Panc1 (cell line): ENCODE measurements around the gene BRD3. TPM values are rescaled to one million over a fixed set of nuclear protein-coding genes. Genes with fewer than 3 reads are reported as not detected.

ENCODE experiments used
- ATAC-seq: fragments of 200-7000 bp; cut with Tn5 transposase; 2 replicates; pipeline ENCODE4 v1.9.1; 2020; ENCODE audit warnings: mild to moderate bottlenecking, moderate library complexity
- BruUV-seq: library from RNA; stranded (reverse); fragments of 400-500 nt; replicated peaks from 2 replicates; lab custom pipeline; 2021; lab: Mats Ljungman, UMichigan
- CTCF ChIA-PET: fragments of 300-600 bp; sonication (Branson Sonifier 250); formaldehyde crosslinking; loops from one replicate; lab custom pipeline; 2022; ENCODE audit warnings: antibody characterized with exemption; lab: Charles Lee
- POLR2A ChIA-PET: fragments of 300-600 bp; sonication (Branson Sonifier 250); formaldehyde crosslinking; loops from one replicate; lab custom pipeline; 2022; ENCODE audit warnings: antibody characterized with exemption; lab: Charles Lee
- DNase-seq: peaks from one replicate; pipeline ENCODE4 v3.0.0-alpha.2; 2010; ENCODE audit warnings: low read depth, low spot score
- H3K27ac ChIP-seq: 2 replicates; pipeline ENCODE4 v1.5.1; 2011; ENCODE audit warnings: mild to moderate bottlenecking, low read length, inconsistent platforms
- H3K27me3 ChIP-seq: fragments of 200-500 bp; sonication (Bioruptor generic); 2 replicates; pipeline ENCODE4 v1.6.0; 2014; ENCODE audit warnings: low read length, inconsistent platforms; ENCODE audit not compliant: control insufficient read depth, insufficient read depth
- H3K36me3 ChIP-seq: fragments of 200-500 bp; sonication (Bioruptor generic); 2 replicates; pipeline ENCODE4 v1.5.1; 2014; ENCODE audit warnings: inconsistent platforms, mild to moderate bottlenecking, low read length, moderate library complexity; ENCODE audit not compliant: control insufficient read depth, insufficient read depth
- H3K4me1 ChIP-seq: 2 replicates; pipeline ENCODE4 v1.5.1; 2011; ENCODE audit warnings: inconsistent platforms, mild to moderate bottlenecking, low read length, moderate library complexity; ENCODE audit not compliant: control insufficient read depth, insufficient read depth
- H3K4me3 ChIP-seq, 2 experiments: 2 replicates each; pipeline ENCODE4 v1.5.1; 2011 to 2012; ENCODE audit warnings: low read depth in 2 of 2, low read length in 2 of 2, mild to moderate bottlenecking in 2 of 2, inconsistent platforms in 1 of 2, moderate library complexity in 1 of 2
- H3K9me3 ChIP-seq: fragments of 200-500 bp; sonication (Bioruptor generic); 2 replicates; pipeline ENCODE4 v1.5.1; 2014; ENCODE audit warnings: low read depth, mild to moderate bottlenecking, inconsistent platforms, low read length, moderate library complexity; ENCODE audit not compliant: control insufficient read depth, insufficient read depth
- CTCF ChIP-seq: fragments of 450-650 bp; IDR thresholded peaks from 2 replicates; pipeline ENCODE4 v1.5.1; 2017; ENCODE audit warnings: mild to moderate bottlenecking
- POLR2AphosphoS5 ChIP-seq: IDR thresholded peaks from 2 replicates; pipeline ENCODE4 v1.6.1; 2012; ENCODE audit warnings: mild to moderate bottlenecking, low read depth, low read length, moderate library complexity
- SIN3A ChIP-seq: IDR thresholded peaks from 2 replicates; pipeline ENCODE4 v1.6.1; 2012; ENCODE audit warnings: low read depth, mild to moderate bottlenecking, low read length, moderate library complexity, borderline replicate concordance; ENCODE audit not compliant: insufficient read depth
- TCF7L2 ChIP-seq: IDR thresholded peaks from 2 replicates; pipeline ENCODE4 v1.6.1; 2011; ENCODE audit warnings: mild to moderate bottlenecking, low read depth, low read length, inconsistent platforms
- in situ Hi-C: cut with HindIII; loops from 2 replicates; pipeline ENCODE4 v1.10.0; 2016; ENCODE audit warnings: low sequenced_read_pairs, low pct_unique_long_range_greater_than_20kb
- intact Hi-C: fragments of 100-400 bp; cut with micrococcal nuclease; formaldehyde crosslinking; loops from one replicate; pipeline ENCODE4 v1.10.0; 2022; ENCODE audit not compliant: unreplicated experiment
- total RNA-seq: library from RNA; stranded (reverse); gene quantifications from one replicate; pipeline ENCODE4 v1.2.1, GENCODE V29; 2021; ENCODE audit not compliant: unreplicated experiment
- TF ChIP-seq, protein P1 (sequence below), 2 experiments: IDR thresholded peaks; 2 replicates each; pipeline ENCODE4 v1.6.1; 2011 to 2012; ENCODE audit warnings: low read depth in 2 of 2, control low read depth in 1 of 2, low read length in 1 of 2, mild to moderate bottlenecking in 1 of 2, moderate library complexity in 1 of 2; ENCODE audit not compliant: insufficient read depth in 1 of 2

Gene BRD3
- total RNA-seq, 1 experiment from 2014 or later: 27.6 TPM

GRCh38 chr9:134060546-134060945, 7.3 kb downstream of the BRD3 start:
- Histone ChIP-seq H3K27me3 (no peaks in the 10 kb centered on the region), H3K27ac (no peak overlapping the region), H3K4me1 (peaks cover 2% of the 10 kb centered on the region; the same call in 1 of the 2 replicates), H3K4me3 (no peak overlapping the region), H3K36me3 (no peaks in the 10 kb centered on the region), H3K9me3 (no peaks in the 10 kb centered on the region)
- TF ChIP-seq POLR2AphosphoS5 (no peak), SIN3A (no peak), TCF7L2 (no peak), CTCF (no peak)
- TF ChIP-seq, protein P1, sequence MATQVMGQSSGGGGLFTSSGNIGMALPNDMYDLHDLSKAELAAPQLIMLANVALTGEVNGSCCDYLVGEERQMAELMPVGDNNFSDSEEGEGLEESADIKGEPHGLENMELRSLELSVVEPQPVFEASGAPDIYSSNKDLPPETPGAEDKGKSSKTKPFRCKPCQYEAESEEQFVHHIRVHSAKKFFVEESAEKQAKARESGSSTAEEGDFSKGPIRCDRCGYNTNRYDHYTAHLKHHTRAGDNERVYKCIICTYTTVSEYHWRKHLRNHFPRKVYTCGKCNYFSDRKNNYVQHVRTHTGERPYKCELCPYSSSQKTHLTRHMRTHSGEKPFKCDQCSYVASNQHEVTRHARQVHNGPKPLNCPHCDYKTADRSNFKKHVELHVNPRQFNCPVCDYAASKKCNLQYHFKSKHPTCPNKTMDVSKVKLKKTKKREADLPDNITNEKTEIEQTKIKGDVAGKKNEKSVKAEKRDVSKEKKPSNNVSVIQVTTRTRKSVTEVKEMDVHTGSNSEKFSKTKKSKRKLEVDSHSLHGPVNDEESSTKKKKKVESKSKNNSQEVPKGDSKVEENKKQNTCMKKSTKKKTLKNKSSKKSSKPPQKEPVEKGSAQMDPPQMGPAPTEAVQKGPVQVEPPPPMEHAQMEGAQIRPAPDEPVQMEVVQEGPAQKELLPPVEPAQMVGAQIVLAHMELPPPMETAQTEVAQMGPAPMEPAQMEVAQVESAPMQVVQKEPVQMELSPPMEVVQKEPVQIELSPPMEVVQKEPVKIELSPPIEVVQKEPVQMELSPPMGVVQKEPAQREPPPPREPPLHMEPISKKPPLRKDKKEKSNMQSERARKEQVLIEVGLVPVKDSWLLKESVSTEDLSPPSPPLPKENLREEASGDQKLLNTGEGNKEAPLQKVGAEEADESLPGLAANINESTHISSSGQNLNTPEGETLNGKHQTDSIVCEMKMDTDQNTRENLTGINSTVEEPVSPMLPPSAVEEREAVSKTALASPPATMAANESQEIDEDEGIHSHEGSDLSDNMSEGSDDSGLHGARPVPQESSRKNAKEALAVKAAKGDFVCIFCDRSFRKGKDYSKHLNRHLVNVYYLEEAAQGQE (IDR thresholded peaks at IDR 0.05; ENCODE audit: insufficient read depth in 1 of 2, low read depth in 2 of 2, low read length in 1 of 2): no peak
- intact Hi-C loops: no loop called here
- no TSS peak for BruUV-seq
- CTCF ChIA-PET: interaction anchor here (0.6 kb wide), 1 partner anchor 348 kb away, joined by 5 read pairs; no protein-coding TSS in a partner anchor
- POLR2A ChIA-PET: no interaction called here
- ATAC-seq: no peak
- no peak for DNase-seq
- in situ Hi-C loops: no loop called here

DNA sequence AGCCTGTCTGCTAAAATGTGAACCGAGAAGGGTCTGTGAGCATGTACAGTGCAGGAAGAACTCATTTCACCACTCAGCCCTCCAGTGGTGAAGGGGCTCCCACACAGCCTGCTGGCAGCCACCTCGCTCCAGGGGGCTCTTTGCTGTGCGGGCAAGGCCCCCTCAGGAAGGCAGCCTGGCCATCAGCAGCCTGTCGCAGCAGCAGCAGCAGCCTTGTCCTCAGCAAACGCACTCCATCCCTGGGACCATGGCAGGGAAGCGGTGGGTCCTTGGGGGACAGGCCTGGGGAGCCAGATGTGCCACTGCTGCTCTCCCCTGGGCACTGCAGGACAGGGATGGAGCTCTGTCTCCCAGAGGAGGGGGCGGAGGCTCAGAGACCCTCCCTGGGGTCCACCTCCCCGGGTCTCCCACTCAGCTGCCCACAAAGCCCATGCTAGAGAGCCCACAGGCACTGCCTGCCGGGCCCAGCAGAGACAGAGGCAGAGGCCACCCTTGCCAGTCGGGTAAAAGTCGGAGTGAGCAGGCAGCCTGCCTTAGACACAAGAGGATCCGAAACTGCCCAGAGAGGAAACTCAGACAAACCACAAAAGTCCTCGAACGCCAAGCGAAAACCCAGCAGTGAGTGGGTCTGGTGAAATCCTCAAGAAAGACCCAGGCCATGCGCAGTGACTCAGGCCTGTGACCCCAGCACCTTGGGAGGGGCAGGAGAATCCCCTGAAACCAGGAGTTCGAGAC, 8.0 kb downstream of the BRD3 start:
- ATAC-seq: no peak
- CTCF ChIA-PET: interaction anchor here (0.6 kb wide), 1 partner anchor 347 kb away, joined by 5 read pairs; no protein-coding TSS in a partner anchor
- H3K4me3 ChIP-seq: no peak overlapping the region
- in situ Hi-C loops: no loop called here
- no TSS peak for BruUV-seq
- no peak for DNase-seq
- no peak overlapping the region for H3K27ac ChIP-seq
- POLR2A ChIA-PET: no interaction called here
- TF ChIP-seq CTCF: no peak
- TF ChIP-seq, protein P1 (IDR thresholded peaks at IDR 0.05; ENCODE audit: insufficient read depth in 1 of 2, low read depth in 2 of 2, low read length in 1 of 2): no peak
- TF ChIP-seq POLR2AphosphoS5: no peak
- no peak for TF ChIP-seq SIN3A
- TF ChIP-seq TCF7L2: no peak
- no peaks in the 10 kb centered on the region for H3K36me3 ChIP-seq
- no peaks in the 10 kb centered on the region for H3K27me3 ChIP-seq
- no peaks in the 10 kb centered on the region for H3K9me3 ChIP-seq
- intact Hi-C loops: no loop called here
- peaks cover 2% of the 10 kb centered on the region; the same call in 1 of the 2 replicates for H3K4me1 ChIP-seq
